NCI-H1092 (cell line): ENCODE results near the gene PDE3A.
"Not testable (repeated sequence)": the region's sequence is repeated elsewhere in the genome, so short reads cannot be mapped to it uniquely, and the experiment has no call there.

Experiments used
- DNase-seq: peaks from one replicate; lab custom pipeline; 2025; lab: John Stamatoyannopoulos, UW

Gene PDE3A

GRCh38 chr12:20368114-20368650, at the start of gene PDE3A:
TSS of gene PDE3A (plus strand) at chr12:20368537. CDS start at chr12:20369285, 748 bp downstream.
- DNase-seq: no peak

DNA sequence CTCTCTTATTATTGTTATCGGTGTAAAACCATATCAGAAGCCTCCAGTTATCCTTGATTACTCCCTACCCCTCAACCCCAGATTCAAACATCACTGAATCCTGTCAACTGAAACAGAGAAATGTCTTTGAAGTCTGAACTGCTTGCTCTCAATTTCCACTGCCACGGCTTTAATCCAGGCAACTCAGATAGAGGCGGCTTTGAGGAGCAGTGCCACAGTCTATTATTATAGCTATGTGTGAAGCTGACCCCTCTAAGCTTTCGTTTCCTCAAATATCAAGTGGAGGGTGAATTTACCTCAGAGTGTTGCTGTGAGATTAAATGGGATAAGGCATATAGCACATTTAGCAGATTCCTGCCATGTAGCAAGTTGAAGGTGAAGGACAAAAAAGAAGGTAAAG, 49.0 kb upstream of the PDE3A start:
- no peak for DNase-seq

DNA sequence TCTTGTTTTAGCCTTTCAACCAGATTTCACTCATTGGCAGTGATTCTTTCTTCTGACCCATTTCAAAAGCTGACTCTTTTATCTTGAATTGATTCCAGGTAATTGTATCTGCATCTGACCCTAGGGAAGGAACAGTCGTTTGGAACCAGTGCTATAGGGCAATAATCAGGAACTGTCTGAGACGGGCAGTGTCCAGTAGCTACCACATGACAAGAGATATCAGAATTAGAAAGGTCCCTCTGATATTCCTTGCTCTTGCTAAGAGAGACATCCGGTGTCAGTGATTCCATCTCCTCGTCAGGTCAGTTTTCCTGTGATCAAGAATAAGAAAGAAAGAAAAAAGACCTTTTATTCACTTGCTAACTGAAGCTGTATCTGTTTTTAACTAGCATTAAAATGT, 47.8 kb upstream of the PDE3A start:
- DNase-seq: no peak

- not testable (repeated sequence) for DNase-seq
These were observed 37.4 kb upstream of the PDE3A start for GRCh38 chr12:20330826-20331505.

DNA sequence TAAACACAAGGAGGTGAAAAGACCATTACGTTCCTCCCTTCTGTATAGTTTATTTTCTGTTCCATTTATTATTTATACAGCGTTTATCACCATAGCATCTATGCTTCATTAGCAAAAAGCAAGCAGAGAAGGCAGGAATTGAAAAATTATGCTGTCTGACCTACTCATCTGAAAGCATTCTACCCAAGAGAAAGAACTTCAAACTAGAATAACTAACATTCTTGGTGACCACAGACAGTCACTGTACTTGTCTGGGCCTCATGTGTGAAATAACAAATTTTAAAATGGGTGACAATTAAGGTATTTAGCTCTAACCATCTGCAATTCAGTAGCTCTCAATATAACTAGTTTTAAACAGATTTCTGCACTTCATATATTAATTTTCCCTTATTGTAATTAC, 29.3 kb upstream of the PDE3A start:
- no peak for DNase-seq

- DNase-seq: no peak
These were observed 26.2 kb upstream of the PDE3A start for GRCh38 chr12:20342111-20342510.

DNA sequence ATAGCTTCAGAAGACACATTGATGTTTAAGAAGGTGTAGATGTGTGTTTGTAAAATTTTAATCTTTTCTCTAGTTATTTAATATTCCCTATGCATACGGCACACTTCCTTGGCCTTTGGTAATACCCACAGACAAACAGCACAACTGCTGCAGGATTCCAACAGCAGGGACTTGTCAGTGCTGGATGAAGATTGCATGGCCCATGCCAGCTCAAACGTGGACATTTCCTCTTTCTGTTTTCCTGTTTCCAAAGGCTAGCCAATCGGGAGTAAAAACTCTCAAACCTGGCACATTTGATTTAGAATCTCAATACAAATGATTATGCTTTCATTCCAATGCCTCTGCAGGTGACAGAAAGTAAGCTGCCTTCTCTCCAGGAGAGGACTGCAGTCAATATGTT, 22.5 kb upstream of the PDE3A start:
- no peak for DNase-seq

- DNase-seq: no peak
These were observed 18.3 kb upstream of the PDE3A start for GRCh38 chr12:20350026-20350425.

DNA sequence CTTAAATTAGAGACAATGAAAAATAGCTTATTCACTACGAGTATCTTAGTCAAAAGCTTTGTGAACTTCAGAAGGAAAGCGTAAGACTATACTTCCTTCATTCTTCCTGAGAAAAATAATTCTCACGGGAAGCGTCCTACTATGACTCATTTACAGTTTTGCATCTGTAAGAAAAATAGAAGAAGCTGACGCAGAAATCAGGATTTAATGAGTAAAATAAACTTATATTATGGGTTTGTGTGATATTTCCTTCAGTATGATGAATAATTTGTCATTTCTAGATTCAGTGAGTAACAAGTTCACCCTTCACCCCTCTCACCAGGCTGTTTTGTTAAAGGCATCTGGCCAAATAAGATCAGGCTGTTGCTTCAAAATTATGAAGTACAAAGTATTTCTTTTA, 17.8 kb upstream of the PDE3A start:
- no peak for DNase-seq

DNA sequence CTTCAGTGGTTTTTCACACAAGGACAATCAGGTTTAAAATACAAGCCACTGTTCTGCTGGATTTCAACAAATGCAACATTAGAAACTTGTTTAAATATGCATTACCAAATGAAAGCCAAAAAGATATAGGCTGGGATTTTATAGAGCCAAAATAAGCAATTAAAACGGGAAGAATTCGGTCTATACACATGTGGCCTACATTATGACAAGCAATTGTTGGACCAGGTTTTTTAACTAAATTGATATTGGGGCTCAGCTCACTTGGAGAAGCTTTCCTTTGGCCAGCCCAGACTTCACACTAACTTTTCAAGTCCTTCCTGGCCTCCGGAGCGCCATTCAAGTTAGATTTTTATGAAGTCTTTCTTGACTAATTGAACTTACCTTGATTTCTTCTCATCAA, 16.9 kb upstream of the PDE3A start:
- no peak for DNase-seq

DNA sequence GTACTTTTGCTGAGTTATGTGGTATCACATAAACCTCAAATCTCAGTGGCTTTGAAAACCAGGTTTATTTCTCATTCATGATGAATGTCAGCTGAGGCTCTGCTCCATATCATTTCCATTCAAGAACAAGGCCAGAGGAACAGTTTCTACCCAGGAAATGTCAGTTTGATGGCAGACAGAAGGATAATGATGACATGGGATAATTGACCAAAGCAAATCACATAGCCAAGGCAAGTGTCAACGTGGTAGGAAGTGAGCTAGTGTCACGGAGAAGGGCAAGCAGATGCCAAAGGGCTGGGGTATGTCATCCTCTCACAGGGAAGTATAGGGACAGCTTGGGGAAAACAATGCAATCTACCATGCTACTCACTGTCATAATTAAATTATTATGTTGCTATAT, 12.3 kb upstream of the PDE3A start:
- DNase-seq: no peak

GRCh38 chr12:20360407-20360806, 7.9 kb upstream of the PDE3A start:
- DNase-seq: no peak

DNA sequence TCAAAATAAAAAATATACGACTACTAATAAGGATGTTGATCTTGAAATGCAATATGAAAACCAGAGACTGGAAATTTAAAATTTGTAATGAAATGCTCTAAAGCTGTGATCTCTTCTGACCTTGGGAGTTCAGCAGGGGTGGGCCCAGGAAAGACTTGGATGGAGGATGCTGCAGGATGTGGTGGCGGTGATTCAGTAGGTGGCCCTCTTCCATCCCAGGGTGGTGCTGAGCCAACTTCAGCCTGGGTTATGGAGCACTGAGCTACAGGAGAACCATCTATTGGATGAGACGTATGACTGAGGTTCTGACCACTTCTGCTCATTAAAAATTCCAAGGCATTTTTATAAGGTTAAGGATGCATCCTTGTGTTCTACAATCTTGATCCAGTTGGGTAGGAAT, 6.9 kb upstream of the PDE3A start:
- DNase-seq: no peak

GRCh38 chr12:20364501-20364900, 3.8 kb upstream of the PDE3A start:
- DNase-seq: no peak

DNA sequence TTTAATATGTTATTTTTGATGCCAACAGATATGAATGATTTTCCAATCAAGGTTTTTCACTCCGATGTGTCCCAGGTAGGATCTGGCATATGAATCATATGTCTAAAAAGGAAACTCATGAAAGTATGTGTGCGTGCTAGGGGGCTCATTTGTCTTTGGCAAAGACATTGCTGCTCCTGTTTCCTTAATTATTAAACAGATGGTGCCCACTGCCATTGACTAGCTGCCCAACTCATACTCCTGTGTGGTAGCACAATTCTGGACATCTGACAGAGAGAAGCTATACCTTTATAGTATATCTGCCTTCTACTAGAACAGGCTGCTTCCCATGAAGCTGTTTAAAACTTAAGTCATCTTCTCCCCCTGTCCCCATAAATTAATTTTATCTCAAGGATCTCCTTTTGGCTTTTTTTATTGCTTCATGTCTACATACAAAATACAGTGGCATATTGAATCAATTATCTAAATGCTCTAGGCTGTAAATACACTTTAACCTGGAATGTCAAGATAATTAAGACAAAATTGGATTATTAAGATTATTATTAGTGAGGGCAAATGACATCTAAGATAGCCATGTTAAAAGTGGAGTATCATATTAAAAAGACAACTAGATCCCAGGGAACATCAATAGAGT, 1.4 kb upstream of the PDE3A start:
- DNase-seq: no peak

DNA sequence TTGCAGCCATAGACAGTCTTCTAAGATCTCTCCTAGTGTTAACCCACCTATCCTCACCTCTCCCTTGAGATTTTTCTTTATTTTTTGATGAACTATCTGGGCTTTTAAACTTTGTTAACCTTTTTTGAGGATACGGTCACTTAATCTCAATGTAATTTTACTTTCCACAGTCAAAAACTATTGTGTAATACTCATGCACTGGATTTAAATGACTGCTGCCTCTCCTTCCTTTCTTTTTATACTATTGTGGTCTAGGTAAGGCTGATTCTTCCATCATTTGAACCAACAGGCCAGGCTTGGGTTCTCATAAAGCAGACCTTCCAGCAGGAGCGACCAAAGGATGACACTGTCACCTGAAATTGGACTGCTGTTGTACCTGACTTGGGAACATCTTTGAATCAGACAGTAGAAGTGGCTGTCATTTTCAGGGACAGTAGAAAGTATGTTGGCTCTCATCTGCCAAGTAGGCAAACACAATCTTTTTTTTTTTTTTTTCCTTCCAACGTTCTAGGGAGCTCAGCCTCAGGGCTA, 689 bp upstream of the PDE3A start:
- no peak for DNase-seq

DNA sequence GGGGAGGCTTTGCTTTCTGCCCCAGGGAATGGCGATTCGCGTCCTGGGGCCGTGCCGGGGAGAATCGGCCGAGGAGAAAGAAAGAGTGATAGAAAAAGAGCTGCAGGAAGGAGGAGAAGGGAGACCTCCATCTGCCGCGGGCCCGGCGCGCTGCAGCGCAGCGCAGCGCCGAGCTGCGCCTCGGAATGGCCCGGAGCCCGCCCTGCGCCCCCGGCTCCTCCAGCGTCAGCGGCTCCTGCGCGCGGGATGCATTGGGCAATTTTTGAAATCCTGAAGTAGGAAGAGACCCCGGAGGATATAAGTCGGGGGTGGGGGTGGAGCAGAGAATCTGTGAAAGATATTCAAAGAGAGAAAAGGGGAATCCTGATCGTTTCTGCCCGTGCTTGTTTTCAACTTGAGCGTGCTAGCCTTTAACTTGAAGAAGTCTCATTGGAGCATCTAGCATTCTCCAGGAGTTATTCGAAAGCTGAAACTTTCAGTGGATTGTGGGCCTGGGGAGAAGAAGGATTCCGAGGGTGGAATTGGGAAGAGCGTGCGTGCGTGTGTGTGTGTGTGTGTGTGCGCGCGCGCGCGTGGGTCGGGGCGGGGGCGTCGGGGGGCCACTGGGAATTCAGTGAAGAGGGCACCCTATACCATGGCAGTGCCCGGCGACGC, 441 bp downstream of the PDE3A start:
- DNase-seq: no peak

DNA sequence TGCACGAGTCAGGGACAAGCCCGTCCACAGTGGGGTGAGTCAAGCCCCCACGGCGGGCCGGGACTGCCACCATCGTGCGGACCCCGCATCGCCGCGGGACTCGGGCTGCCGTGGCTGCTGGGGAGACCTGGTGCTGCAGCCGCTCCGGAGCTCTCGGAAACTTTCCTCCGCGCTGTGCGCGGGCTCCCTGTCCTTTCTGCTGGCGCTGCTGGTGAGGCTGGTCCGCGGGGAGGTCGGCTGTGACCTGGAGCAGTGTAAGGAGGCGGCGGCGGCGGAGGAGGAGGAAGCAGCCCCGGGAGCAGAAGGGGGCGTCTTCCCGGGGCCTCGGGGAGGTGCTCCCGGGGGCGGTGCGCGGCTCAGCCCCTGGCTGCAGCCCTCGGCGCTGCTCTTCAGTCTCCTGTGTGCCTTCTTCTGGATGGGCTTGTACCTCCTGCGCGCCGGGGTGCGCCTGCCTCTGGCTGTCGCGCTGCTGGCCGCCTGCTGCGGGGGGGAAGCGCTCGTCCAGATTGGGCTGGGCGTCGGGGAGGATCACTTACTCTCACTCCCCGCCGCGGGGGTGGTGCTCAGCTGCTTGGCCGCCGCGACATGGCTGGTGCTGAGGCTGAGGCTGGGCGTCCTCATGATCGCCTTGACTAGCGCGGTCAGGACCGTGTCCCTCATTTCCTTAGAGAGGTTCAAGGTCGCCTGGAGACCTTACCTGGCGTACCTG, 1.1 kb downstream of the PDE3A start:
- DNase-seq: no peak

- DNase-seq: no peak
These were observed 1.7 kb downstream of the PDE3A start for GRCh38 chr12:20370014-20370386.

DNA sequence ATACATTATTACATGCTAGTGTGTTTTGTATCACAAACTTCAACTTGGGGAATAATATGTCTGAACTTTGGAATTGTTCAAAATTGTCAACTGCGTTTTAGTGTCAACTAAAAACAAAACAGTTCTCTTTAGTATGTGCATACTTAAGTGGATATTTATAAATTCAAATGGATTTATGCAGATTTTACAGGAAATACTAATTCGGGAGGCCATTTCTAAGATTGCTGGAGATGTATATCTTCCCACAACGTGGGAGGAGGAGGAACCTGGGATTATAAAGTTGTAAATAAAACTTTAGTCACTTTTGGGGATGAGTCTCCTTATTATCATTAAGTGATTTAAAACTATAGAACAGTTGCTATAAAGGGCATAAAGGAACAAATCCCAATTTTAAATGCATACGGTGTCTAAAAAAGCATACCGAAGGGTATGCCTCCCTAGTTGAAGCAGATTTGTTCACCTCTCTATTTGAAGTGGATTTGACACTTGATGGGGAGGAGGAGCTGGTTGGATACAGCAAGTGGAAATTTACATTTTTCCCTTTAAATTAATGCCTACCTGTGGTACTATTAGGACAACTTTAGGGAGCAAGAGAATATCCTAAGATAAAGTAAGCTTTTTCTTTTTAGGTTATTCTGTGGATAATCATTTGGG, 2.7 kb downstream of the PDE3A start:
- no peak for DNase-seq

- no peak for DNase-seq
These were observed 4.2 kb downstream of the PDE3A start for GRCh38 chr12:20372326-20373096.
